NCI-H82 (cell line): ENCODE measurements around the gene MESD.
A peak's percentile ranks its signal among the peaks of the same experiment; 100 is the strongest.

Experiments used
- DNase-seq: peaks from one replicate; lab custom pipeline; 2025; lab: John Stamatoyannopoulos, UW

Gene MESD

GRCh38 chr15:80989518-80990478, at the start of gene MESD:
Gene MESD (minus strand): TSS chr15:80989819. CDS start chr15:80989791, 28 bp downstream.
- peak; percentile 98 for DNase-seq

DNA sequence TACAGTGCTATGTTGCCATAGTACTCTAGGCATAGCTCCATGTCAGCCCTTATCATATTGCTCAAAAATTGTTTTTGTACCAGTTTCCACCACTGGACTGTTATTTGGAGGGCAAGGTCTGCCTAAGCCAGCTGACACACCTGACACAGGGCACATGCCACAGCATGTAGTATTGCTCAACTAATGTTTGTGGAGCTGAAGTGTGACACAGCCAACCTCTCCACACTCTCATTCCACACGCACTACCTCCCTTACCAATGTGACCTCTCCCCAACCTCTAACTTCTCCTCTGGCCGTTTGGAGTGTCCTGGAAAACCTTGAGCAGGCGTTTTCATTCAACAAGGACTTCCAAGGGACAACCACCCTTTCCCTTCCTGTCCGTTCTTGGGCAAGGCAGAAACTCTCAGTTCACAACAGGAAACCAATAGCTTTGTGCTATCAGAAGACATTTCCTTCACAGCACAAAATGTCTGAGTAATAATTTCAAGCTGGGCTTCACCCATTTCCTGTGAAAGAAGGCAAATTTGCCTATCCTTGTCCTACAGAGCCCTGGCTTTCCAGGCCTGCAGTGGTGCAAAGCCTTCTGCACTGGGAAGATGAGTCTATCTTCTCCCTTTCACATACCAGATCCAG, 49.5 kb upstream of the MESD start:
- no peak for DNase-seq

DNA sequence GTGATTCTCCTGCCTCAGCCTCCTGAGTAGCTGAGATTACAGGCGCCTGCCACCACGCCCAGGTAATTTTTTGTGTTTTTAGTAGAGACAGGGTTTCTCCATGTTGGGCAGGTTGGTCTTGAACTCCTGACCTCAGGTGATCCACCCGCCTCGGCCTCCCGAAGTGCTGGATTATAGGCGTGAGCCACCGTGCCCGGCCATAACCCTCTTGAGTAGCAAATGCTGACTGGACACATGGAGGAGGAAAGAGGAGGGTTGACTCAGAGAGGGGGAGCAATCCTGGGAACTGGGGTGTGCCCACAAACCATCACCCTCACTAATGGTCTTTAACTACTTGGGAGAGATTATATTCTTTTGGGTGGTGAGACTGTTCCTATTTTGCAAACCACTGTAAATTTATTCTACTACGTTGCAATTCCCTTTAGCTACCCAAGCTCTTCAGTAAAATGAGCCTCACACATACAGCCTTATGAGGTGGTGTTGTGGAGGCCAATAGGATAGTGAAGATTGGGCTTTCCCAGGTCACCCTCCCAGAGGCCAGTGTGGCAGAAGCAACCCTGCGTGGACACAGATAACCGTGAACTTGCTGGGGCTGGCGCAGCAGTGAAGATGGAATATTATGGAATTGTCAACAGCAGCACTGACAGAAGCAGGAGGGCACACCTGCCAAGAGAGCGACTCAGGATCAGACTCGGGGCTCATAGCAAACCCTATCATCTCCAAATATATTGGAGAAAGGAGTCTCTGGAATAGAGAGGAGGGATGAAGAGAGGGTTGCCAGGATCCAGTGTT, 48.5 kb upstream of the MESD start:
- no peak for DNase-seq

- DNase-seq = no peak
These were observed 43.9 kb upstream of the MESD start for GRCh38 chr15:81033508-81033907.

- DNase-seq = no peak
These were observed 43.2 kb upstream of the MESD start for GRCh38 chr15:81032818-81033217.

DNA sequence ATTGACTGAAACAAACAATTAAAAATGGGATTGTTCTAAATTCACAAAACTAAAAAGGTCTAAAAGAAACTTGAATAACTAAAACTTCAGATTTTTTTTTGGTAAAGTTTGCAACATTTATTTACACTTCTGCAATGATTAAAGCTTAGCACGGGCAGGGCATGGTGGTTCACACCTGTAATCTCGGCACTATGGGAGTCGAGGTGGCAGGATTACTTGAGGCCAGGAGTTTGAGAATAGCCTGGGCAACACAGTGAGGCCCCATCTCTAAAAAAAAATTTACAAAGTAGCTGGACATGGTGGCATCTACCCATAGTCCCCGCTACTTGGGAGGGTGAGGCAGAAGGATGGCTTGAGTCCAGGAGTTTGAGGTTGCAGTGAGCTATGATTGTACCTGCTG, 42.7 kb upstream of the MESD start:
- no peak for DNase-seq

- DNase-seq = no peak
These were observed 41.6 kb upstream of the MESD start for GRCh38 chr15:81031203-81031602.

- no peak for DNase-seq
These were observed 40.7 kb upstream of the MESD start for GRCh38 chr15:81030301-81030750.

GRCh38 chr15:81029414-81030300, 40.0 kb upstream of the MESD start:
- DNase-seq = no peak

- DNase-seq = no peak
These were observed 37.4 kb upstream of the MESD start for GRCh38 chr15:81026836-81027599.

- DNase-seq = no peak
These were observed 36.2 kb upstream of the MESD start for GRCh38 chr15:81025721-81026370.

DNA sequence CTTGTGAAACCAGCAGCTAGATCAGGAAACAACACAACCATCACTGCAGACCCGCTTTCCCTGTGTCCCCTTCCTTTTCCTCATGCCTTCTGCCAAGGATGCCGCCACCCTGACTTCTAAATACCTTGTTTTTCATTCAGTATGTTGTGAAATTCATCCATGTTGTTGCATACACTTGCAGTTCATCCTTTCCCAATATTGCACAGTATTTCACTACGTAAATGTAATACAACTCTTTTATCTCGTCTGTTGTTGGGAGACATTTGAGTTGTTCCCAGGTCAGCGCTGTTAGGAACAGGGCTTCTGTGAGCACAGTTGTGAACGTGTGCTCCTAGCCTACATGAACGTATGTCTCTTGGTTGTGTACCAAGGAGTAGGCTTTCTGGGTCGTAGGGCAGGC, 35.3 kb upstream of the MESD start:
- no peak for DNase-seq

DNA sequence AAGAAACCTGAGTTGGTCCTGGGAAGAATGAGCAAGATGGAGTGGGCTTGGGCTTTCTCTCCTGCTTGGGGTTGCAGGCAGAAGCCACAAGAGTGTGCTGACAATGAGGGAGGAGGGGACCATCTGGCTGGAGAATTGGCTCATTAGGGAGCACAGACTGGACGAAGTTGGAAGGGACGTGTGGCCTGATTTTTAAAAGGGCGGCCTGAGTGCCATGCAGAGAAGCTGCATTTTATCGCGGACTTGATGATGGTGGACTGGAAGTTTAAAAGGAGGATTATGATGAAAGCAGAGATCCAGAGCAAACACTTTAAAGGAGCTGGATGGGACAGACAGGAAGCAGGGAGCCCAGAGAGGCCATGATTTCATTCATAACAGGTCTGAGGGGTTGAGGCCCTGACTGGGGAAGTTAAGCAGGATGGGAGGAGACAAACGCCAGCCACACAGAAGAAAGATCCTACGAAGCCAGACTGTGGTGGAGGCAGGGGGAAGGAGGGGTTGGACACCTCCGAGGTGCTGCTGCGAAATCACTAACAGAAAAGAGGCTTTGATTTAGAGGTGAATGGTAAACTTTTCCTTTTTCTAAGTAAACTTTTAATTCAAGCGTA, 34.8 kb upstream of the MESD start:
- DNase-seq = peak; percentile 45

GRCh38 chr15:81023483-81024264, 34.1 kb upstream of the MESD start:
- DNase-seq = no peak

- no peak for DNase-seq
These were observed 31.7 kb upstream of the MESD start for GRCh38 chr15:81021321-81021720.

DNA sequence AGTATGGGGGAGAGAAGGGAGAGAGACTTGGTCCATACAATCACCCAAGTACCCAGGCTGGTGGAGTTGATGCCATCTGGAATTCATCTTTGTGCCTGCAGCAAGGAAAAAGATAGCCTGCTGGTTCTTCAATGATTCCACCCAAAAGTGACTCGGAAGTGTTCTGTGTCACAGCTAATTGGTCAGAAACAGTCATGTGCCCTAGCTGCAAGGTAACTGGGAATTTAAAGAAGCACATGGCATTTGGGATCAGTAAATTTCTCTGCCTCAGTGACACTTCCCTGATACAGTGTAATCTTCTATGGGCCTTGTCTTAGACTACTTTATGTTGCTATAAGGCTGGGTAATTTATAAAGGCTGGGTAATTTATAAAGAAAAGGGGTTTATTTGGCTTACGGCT, 28.6 kb upstream of the MESD start:
- DNase-seq = no peak

GRCh38 chr15:81016489-81017068, 27.0 kb upstream of the MESD start:
- DNase-seq = no peak
